Liver (tissue), 9 donors: ENCODE data around the gene HAPLN2. TPM values are rescaled to one million over a fixed set of nuclear protein-coding genes. Genes with fewer than 3 reads are reported as not detected.

Source experiments
- DNase-seq: peaks from one replicate; pipeline ENCODE4 v3.0.0-alpha.2; 2017; ENCODE audit warnings: low spot score
- H3K27ac ChIP-seq, 2 donors: one replicate each; pipeline ENCODE4 v1.7.0; 2013; ENCODE audit warnings: inconsistent platforms in 2 of 2, low read length in 2 of 2, control low read depth in 1 of 2, low read depth in 1 of 2, mild to moderate bottlenecking in 1 of 2
- H3K27me3 ChIP-seq, 4 donors: one replicate each; pipeline versions ENCODE4 v1.6.1 to v1.7.0; 2013; ENCODE audit warnings: low read length in 3 of 4, inconsistent platforms in 1 of 4, mild to moderate bottlenecking in 1 of 4, moderate library complexity in 1 of 4; ENCODE audit not compliant: control insufficient read depth in 4 of 4, insufficient read depth in 4 of 4
- H3K36me3 ChIP-seq, 4 donors: one replicate each; pipeline versions ENCODE4 v1.6.1 to v1.7.0; 2013; ENCODE audit warnings: low read length in 3 of 4, mild to moderate bottlenecking in 3 of 4, low read depth in 1 of 4, moderate library complexity in 1 of 4; ENCODE audit not compliant: control insufficient read depth in 4 of 4, insufficient read depth in 3 of 4
- H3K4me1 ChIP-seq, 4 donors: one replicate each; pipeline versions ENCODE4 v1.6.1 to v1.7.0; 2013; ENCODE audit warnings: low read length in 3 of 4, mild to moderate bottlenecking in 3 of 4, moderate library complexity in 1 of 4; ENCODE audit not compliant: control insufficient read depth in 4 of 4, insufficient read depth in 4 of 4
- H3K4me3 ChIP-seq, 3 donors: one replicate each; pipeline versions ENCODE4 v1.6.1 to v1.7.0; 2013; ENCODE audit warnings: low read length in 3 of 3, control low read depth in 1 of 3, low read depth in 1 of 3, mild to moderate bottlenecking in 1 of 3
- H3K9ac ChIP-seq, 2 donors: one replicate each; pipeline ENCODE4 v1.7.0; 2013; ENCODE audit warnings: low read length in 2 of 2, mild to moderate bottlenecking in 2 of 2, moderate library complexity in 2 of 2, control low read depth in 1 of 2, low read depth in 1 of 2
- H3K9me3 ChIP-seq, 4 donors: one replicate each; pipeline versions ENCODE4 v1.6.1 to v1.7.0; 2013; ENCODE audit warnings: low read length in 3 of 4; ENCODE audit not compliant: control insufficient read depth in 4 of 4
- ATF3 ChIP-seq: IDR thresholded peaks from 2 replicates; pipeline ENCODE4 v1.6.1; 2016; ENCODE audit warnings: antibody characterized with exemption
- CTCF ChIP-seq: fragments of 150-350 bp; IDR thresholded peaks from 2 replicates; pipeline ENCODE4 v1.5.1; 2017; ENCODE audit warnings: improper control_type of control experiment, low read depth, low read length; ENCODE audit not compliant: missing input control
- FOXA1 ChIP-seq: IDR thresholded peaks from 2 replicates; pipeline ENCODE4 v1.6.1; 2016; ENCODE audit warnings: antibody characterized with exemption
- FOXA2 ChIP-seq: IDR thresholded peaks from 2 replicates; pipeline ENCODE4 v1.6.1; 2016; ENCODE audit warnings: antibody characterized with exemption
- GABPA ChIP-seq, 2 donors: IDR thresholded peaks in 1 of 2; conservative IDR thresholded peaks in 1 of 2; 2 replicates each; pipeline ENCODE4 v1.6.1; 2016; ENCODE audit warnings: antibody characterized with exemption in 2 of 2, mild to moderate bottlenecking in 1 of 2, moderate library complexity in 1 of 2
- HNF4A ChIP-seq, 2 donors: conservative IDR thresholded peaks; 2 replicates each; pipeline ENCODE4 v1.6.1; 2016; ENCODE audit warnings: antibody characterized with exemption in 2 of 2, mild to moderate bottlenecking in 2 of 2
- HNF4G ChIP-seq: IDR thresholded peaks from 2 replicates; pipeline ENCODE4 v1.6.1; 2016; ENCODE audit warnings: antibody characterized with exemption
- JUND ChIP-seq, 2 donors: IDR thresholded peaks; 2 replicates each; pipeline ENCODE4 v1.6.1; 2016; ENCODE audit warnings: antibody characterized with exemption in 2 of 2
- NR2F2 ChIP-seq: IDR thresholded peaks from 2 replicates; pipeline ENCODE4 v1.6.1; 2016; ENCODE audit warnings: antibody characterized with exemption
- TAF1 ChIP-seq: conservative IDR thresholded peaks from 2 replicates; pipeline ENCODE4 v1.6.1; 2016; ENCODE audit warnings: antibody characterized with exemption, mild to moderate bottlenecking
- YY1 ChIP-seq: IDR thresholded peaks from 2 replicates; pipeline ENCODE4 v1.6.1; 2016; ENCODE audit warnings: antibody characterized with exemption, mild to moderate bottlenecking
- ZBTB33 ChIP-seq: IDR thresholded peaks from 2 replicates; pipeline ENCODE4 v1.6.1; 2016; ENCODE audit warnings: antibody characterized with exemption
- WGBS: extraction: QIAGEN DNeasy Blood & Tissue Kit; methylation state at CpG from one replicate; pipeline ENCODE4 v1.1.7; 2013; 5-methylcytosine and 5-hydroxymethylcytosine counted together
- polyA plus RNA-seq, 2 donors: library from polyadenylated mRNA; stranded (reverse) in 1 of 2; unstranded in 1 of 2; fragments of 200-250 nt in 1 of 2; fragments of >200 nt in 1 of 2; fragmentation: Nextera tagmentation in 1 of 2; extraction: Ambion mirVana in 1 of 2; gene quantifications; one replicate each; pipeline versions ENCODE4 v1.2.1 to v1.2.3, GENCODE V29; 2013 to 2015
- total RNA-seq, 2 donors: library from RNA; depleted of rRNA; stranded (reverse); fragments of >200 nt; gene quantifications; one replicate each; pipeline ENCODE4 v1.2.3, GENCODE V29; 2014
- TF ChIP-seq, protein P1 (sequence below): IDR thresholded peaks from 2 replicates; pipeline ENCODE4 v1.6.1; 2016; ENCODE audit warnings: antibody characterized with exemption
- TF ChIP-seq, protein P2 (sequence below): IDR thresholded peaks from 2 replicates; pipeline ENCODE4 v1.6.1; 2016; ENCODE audit warnings: antibody characterized with exemption, mild to moderate bottlenecking
- donor health status: healthy.
- donor health status: healthy.
- donor health status: healthy.
- donor health status: healthy.
- donor health status: healthy.

HAPLN2 gene
- total and polyA plus RNA-seq, 4 donors = 0.03 to 0.08 TPM; not detected in 2

GRCh38 chr1:156645666-156646065 lies 26.5 kb downstream of the HAPLN2 start (continued):
- TF ChIP-seq GABPA (IDR thresholded peaks at IDR 0.05 in 1 of 2, conservative IDR thresholded peaks at IDR 0.05 in 1 of 2) = no peak
- TF ChIP-seq JUND (IDR thresholded peaks at IDR 0.05) = no peak
- no peak for TF ChIP-seq NR2F2
- no peak for TF ChIP-seq CTCF
- TF ChIP-seq FOXA1 = no peak
- TF ChIP-seq TAF1 = no peak

DNA sequence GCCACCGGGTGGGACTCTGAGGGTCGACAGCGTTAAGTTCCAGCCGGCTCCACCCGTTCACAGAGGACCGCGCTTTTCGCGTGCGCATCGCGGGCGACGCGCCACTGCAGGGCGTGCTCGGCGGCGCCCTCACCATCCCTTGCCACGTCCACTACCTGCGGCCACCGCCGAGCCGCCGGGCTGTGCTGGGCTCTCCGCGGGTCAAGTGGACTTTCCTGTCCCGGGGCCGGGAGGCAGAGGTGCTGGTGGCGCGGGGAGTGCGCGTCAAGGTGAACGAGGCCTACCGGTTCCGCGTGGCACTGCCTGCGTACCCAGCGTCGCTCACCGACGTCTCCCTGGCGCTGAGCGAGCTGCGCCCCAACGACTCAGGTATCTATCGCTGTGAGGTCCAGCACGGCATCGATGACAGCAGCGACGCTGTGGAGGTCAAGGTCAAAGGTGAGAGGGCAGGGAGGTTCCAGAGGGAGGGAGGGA lies 27.6 kb downstream of the HAPLN2 start:
- peaks cover 4 to 18% (median 10%) of the 10 kb centered on the region in 4 donors for H3K27me3 ChIP-seq
- no peak overlapping the region for H3K4me3 ChIP-seq
- no peak for DNase-seq
- no peaks in the 10 kb centered on the region for H3K36me3 ChIP-seq
- 15% methylated on average over 51 of the region's 51 CpGs for WGBS
- H3K4me1 ChIP-seq = peaks cover 0 to 6% (median 0%) of the 10 kb centered on the region in 4 donors
- no peak overlapping the region for H3K9ac ChIP-seq
- no peaks in the 10 kb centered on the region for H3K9me3 ChIP-seq
- H3K27ac ChIP-seq = no peak overlapping the region
- TF ChIP-seq HNF4A (conservative IDR thresholded peaks at IDR 0.05) (no peak), YY1 (no peak), ZBTB33 (no peak), FOXA2 (no peak), TAF1 (no peak), FOXA1 (no peak), JUND (IDR thresholded peaks at IDR 0.05) (no peak), HNF4G (no peak), GABPA (IDR thresholded peaks at IDR 0.05 in 1 of 2, conservative IDR thresholded peaks at IDR 0.05 in 1 of 2) (no peak), ATF3 (no peak)
- TF ChIP-seq, protein P1, sequence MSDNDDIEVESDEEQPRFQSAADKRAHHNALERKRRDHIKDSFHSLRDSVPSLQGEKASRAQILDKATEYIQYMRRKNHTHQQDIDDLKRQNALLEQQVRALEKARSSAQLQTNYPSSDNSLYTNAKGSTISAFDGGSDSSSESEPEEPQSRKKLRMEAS = no peak
- TF ChIP-seq, protein P2, sequence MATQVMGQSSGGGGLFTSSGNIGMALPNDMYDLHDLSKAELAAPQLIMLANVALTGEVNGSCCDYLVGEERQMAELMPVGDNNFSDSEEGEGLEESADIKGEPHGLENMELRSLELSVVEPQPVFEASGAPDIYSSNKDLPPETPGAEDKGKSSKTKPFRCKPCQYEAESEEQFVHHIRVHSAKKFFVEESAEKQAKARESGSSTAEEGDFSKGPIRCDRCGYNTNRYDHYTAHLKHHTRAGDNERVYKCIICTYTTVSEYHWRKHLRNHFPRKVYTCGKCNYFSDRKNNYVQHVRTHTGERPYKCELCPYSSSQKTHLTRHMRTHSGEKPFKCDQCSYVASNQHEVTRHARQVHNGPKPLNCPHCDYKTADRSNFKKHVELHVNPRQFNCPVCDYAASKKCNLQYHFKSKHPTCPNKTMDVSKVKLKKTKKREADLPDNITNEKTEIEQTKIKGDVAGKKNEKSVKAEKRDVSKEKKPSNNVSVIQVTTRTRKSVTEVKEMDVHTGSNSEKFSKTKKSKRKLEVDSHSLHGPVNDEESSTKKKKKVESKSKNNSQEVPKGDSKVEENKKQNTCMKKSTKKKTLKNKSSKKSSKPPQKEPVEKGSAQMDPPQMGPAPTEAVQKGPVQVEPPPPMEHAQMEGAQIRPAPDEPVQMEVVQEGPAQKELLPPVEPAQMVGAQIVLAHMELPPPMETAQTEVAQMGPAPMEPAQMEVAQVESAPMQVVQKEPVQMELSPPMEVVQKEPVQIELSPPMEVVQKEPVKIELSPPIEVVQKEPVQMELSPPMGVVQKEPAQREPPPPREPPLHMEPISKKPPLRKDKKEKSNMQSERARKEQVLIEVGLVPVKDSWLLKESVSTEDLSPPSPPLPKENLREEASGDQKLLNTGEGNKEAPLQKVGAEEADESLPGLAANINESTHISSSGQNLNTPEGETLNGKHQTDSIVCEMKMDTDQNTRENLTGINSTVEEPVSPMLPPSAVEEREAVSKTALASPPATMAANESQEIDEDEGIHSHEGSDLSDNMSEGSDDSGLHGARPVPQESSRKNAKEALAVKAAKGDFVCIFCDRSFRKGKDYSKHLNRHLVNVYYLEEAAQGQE = no peak
